Measurements from ENCODE around the gene BANK1. TPM values are rescaled to one million over a fixed set of nuclear protein-coding genes. Genes with fewer than 3 reads are reported as not detected.

The BANK1 gene
- total and polyA plus RNA-seq, 2 experiments from 2014 or later = not detected

GRCh38 chr4:101973361-101973760 is 182.8 kb downstream of the BANK1 start:
- Histone ChIP-seq H3K9me3 (ENCODE audit: low read depth) (no peaks in the 10 kb centered on the region), H3K36me3 (ENCODE audit: low read depth) (no peaks in the 10 kb centered on the region), H2AFZ (no peak overlapping the region), H3K4me3 (no peak overlapping the region), H3K27ac (no peak overlapping the region), H3K9ac (no peak overlapping the region), H3F3A (ENCODE audit: insufficient read depth) (peaks cover 8% of the 10 kb centered on the region; the same call in 1 of the 2 replicates), H4K20me1 (ENCODE audit: insufficient read depth) (no peaks in the 10 kb centered on the region), H3K4me2 (ENCODE audit: unreplicated experiment) (no peak overlapping the region), H3K79me2 (ENCODE audit: insufficient read depth) (no peaks in the 10 kb centered on the region), H3K9me2 (ENCODE audit: insufficient read depth) (no peaks in the 10 kb centered on the region), H3K4me1 (ENCODE audit: insufficient read depth) (peaks cover 17% of the 10 kb centered on the region), H3K27me3 (replicated peaks; ENCODE audit: insufficient read depth) (no peaks in the 10 kb centered on the region)
- DNase-seq = peak; percentile 7
- in situ Hi-C loops (cut with MboI) = no loop called here
- WGBS, 2 experiments (ENCODE audit: low coverage in 1 of 2, low lambda C conversion rate in 2 of 2, missing lambda C conversion rate in 2 of 2) = 63 to 76% methylated on average over 1 of the region's 1 CpG
- no peak for TF ChIP-seq EZH2 (IDR thresholded peaks at IDR 0.05; ENCODE audit: insufficient read depth, poor library complexity, severe bottlenecking)

- Histone ChIP-seq H3K36me3 (ENCODE audit: low read depth) (no peaks in the 10 kb centered on the region), H3K4me3 (no peak overlapping the region), H2AFZ (no peak overlapping the region), H3K9me3 (ENCODE audit: low read depth) (no peaks in the 10 kb centered on the region), H3K9ac (no peak overlapping the region), H3K9me2 (ENCODE audit: insufficient read depth) (no peaks in the 10 kb centered on the region), H3F3A (ENCODE audit: insufficient read depth) (peaks cover 8% of the 10 kb centered on the region; the same call in 1 of the 2 replicates), H3K27me3 (replicated peaks; ENCODE audit: insufficient read depth) (no peaks in the 10 kb centered on the region), H4K20me1 (ENCODE audit: insufficient read depth) (no peaks in the 10 kb centered on the region), H3K4me2 (ENCODE audit: unreplicated experiment) (peak overlapping the region; percentile 4), H3K27ac (peak overlapping the region; percentile 34), H3K79me2 (ENCODE audit: insufficient read depth) (no peaks in the 10 kb centered on the region), H3K4me1 (ENCODE audit: insufficient read depth) (peaks cover 16% of the 10 kb centered on the region)
- peak; percentile 99 for DNase-seq
- 0 to 5% methylated on average over 2 of the region's 2 CpGs for WGBS, 2 experiments (ENCODE audit: low coverage in 1 of 2, low lambda C conversion rate in 2 of 2, missing lambda C conversion rate in 2 of 2)
- in situ Hi-C loops (cut with MboI) = no loop called here
- TF ChIP-seq EZH2phosphoT487 (IDR thresholded peaks at IDR 0.05; ENCODE audit: insufficient read depth, low read depth) (no peak), EZH2 (IDR thresholded peaks at IDR 0.05; ENCODE audit: insufficient read depth, poor library complexity, severe bottlenecking) (no peak)
Observed at GRCh38 chr4:101977076-101977475, 186.5 kb downstream of the BANK1 start.

GRCh38 chr4:101981756-101982155 is 191.2 kb downstream of the BANK1 start:
- no peak for DNase-seq
- no peaks in the 10 kb centered on the region for H3K27me3 ChIP-seq (replicated peaks; ENCODE audit: insufficient read depth)

GRCh38 chr4:101983835-101984234 is 193.3 kb downstream of the BANK1 start:
- Histone ChIP-seq H3K36me3 (ENCODE audit: low read depth) (no peaks in the 10 kb centered on the region), H4K20me1 (ENCODE audit: insufficient read depth) (no peaks in the 10 kb centered on the region), H3K4me1 (ENCODE audit: insufficient read depth) (no peaks in the 10 kb centered on the region), H3K4me3 (no peak overlapping the region), H3K9ac (no peak overlapping the region), H2AFZ (no peak overlapping the region), H3K9me2 (ENCODE audit: insufficient read depth) (no peaks in the 10 kb centered on the region), H3K27me3 (replicated peaks; ENCODE audit: insufficient read depth) (no peaks in the 10 kb centered on the region), H3F3A (ENCODE audit: insufficient read depth) (no peaks in the 10 kb centered on the region), H3K4me2 (ENCODE audit: unreplicated experiment) (no peak overlapping the region), H3K79me2 (ENCODE audit: insufficient read depth) (no peaks in the 10 kb centered on the region), H3K9me3 (ENCODE audit: low read depth) (no peaks in the 10 kb centered on the region), H3K27ac (no peak overlapping the region)
- TF ChIP-seq EZH2phosphoT487 (IDR thresholded peaks at IDR 0.05; ENCODE audit: insufficient read depth, low read depth) (no peak), EZH2 (IDR thresholded peaks at IDR 0.05; ENCODE audit: insufficient read depth, poor library complexity, severe bottlenecking) (no peak)
- in situ Hi-C loops (cut with MboI) = no loop called here
- no peak for DNase-seq
- WGBS, 2 experiments (ENCODE audit: low coverage in 1 of 2, low lambda C conversion rate in 2 of 2, missing lambda C conversion rate in 2 of 2) = 38 to 61% methylated on average over 1 of the region's 1 CpG

More at GRCh38 chr4:101981756-101982155, 191.2 kb downstream of the BANK1 start:
- TF ChIP-seq EZH2phosphoT487 (IDR thresholded peaks at IDR 0.05; ENCODE audit: insufficient read depth, low read depth) (no peak), EZH2 (IDR thresholded peaks at IDR 0.05; ENCODE audit: insufficient read depth, poor library complexity, severe bottlenecking) (no peak)
- Histone ChIP-seq H3K9ac (no peak overlapping the region), H3F3A (ENCODE audit: insufficient read depth) (peaks cover 8% of the 10 kb centered on the region; the same call in 1 of the 2 replicates), H3K9me2 (ENCODE audit: insufficient read depth) (no peaks in the 10 kb centered on the region), H3K4me1 (ENCODE audit: insufficient read depth) (peaks cover 10% of the 10 kb centered on the region), H3K27ac (no peak overlapping the region), H3K4me3 (no peak overlapping the region), H3K36me3 (ENCODE audit: low read depth) (no peaks in the 10 kb centered on the region), H4K20me1 (ENCODE audit: insufficient read depth) (no peaks in the 10 kb centered on the region), H3K4me2 (ENCODE audit: unreplicated experiment) (no peak overlapping the region), H2AFZ (no peak overlapping the region), H3K9me3 (ENCODE audit: low read depth) (no peaks in the 10 kb centered on the region), H3K79me2 (ENCODE audit: insufficient read depth) (no peaks in the 10 kb centered on the region)
- 31 to 35% methylated on average over 1 of the region's 1 CpG for WGBS, 2 experiments (ENCODE audit: low coverage in 1 of 2, low lambda C conversion rate in 2 of 2, missing lambda C conversion rate in 2 of 2)
- in situ Hi-C loops (cut with MboI) = no loop called here

Measured in GM23248 (cell line).